ENCODE data around the gene CAAP1. TPM values are rescaled to one million over a fixed set of nuclear protein-coding genes. Genes with fewer than 3 reads are reported as not detected.

The CAAP1 gene
- total and polyA plus RNA-seq, 10 of the 15 experiments (the other 5 are each of a cell fraction or from before 2014, with no cell fraction given), result 11.0 to 27.5 (median 20.5) TPM

- TF ChIP-seq WRNIP1 (IDR thresholded peaks at IDR 0.05; ENCODE audit: borderline replicate concordance, low read depth, low read length), result 0 out of 2 replicates have a peak, but pooled peaks have one; percentile 81
- TF ChIP-seq YY1 (IDR thresholded peaks at IDR 0.05; ENCODE audit: low read depth, low read length), result peak; percentile 88
- TF ChIP-seq RELB (IDR thresholded peaks at IDR 0.05; ENCODE audit: low read depth), result peak; percentile 94
- no peak for TF ChIP-seq BCLAF1 (IDR thresholded peaks at IDR 0.05)
- TF ChIP-seq BRCA1 (IDR thresholded peaks at IDR 0.05; ENCODE audit: low read depth, low read length), result no peak
- peak; percentile 96 for TF ChIP-seq ELK1 (IDR thresholded peaks at IDR 0.05; ENCODE audit: low read depth, low read length)
- no peak for TF ChIP-seq JUND (IDR thresholded peaks at IDR 0.05; ENCODE audit: low read depth, low read length)
- no peak for TF ChIP-seq SUZ12 (IDR thresholded peaks at IDR 0.05; ENCODE audit: unreplicated experiment)
- TF ChIP-seq BHLHE40 (IDR thresholded peaks at IDR 0.05; ENCODE audit: borderline replicate concordance in 1 of 2, low read depth in 2 of 2, low read length in 1 of 2), result peak; percentile 65 to 75; a peak in 3 of 4 replicates
- no peak for TF ChIP-seq MEF2B (IDR thresholded peaks at IDR 0.05; ENCODE audit: partially characterized antibody, poor library complexity, severe bottlenecking)
- TF ChIP-seq POU2F2 (IDR thresholded peaks at IDR 0.05; ENCODE audit: borderline replicate concordance, low read depth, low read length), result peak; percentile 81
- peak; percentile 74 for TF ChIP-seq RUNX3 (IDR thresholded peaks at IDR 0.05; ENCODE audit: low read length)
- peak; percentile 66; the same call in 1 of the 2 replicates for TF ChIP-seq IRF4 (IDR thresholded peaks at IDR 0.05; ENCODE audit: low read depth, low read length)
- no peak for TF ChIP-seq SMAD1 (IDR thresholded peaks at IDR 0.05; ENCODE audit: low read depth, partially characterized antibody)
- no peak for TF ChIP-seq ZNF592 (IDR thresholded peaks at IDR 0.05)
- TF ChIP-seq CBX3 (IDR thresholded peaks at IDR 0.05; ENCODE audit: borderline replicate concordance, low read depth), result no peak
- peak; percentile 16; the same call in 1 of the 2 replicates for TF ChIP-seq SMC3 (IDR thresholded peaks at IDR 0.05; ENCODE audit: borderline replicate concordance, low read length)
- no peak for TF ChIP-seq YBX1 (IDR thresholded peaks at IDR 0.05)
- TF ChIP-seq SPI1 (IDR thresholded peaks at IDR 0.05; ENCODE audit: borderline replicate concordance, insufficient read depth, low read depth, low read length), result peak; percentile 66; the same call in 1 of the 2 replicates
- peak; percentile 76; the same call in 1 of the 2 replicates for TF ChIP-seq EED (IDR thresholded peaks at IDR 0.05; ENCODE audit: low read depth)
These were observed at the start of gene CAAP1 (continued) for GRCh38 chr9:26892251-26893029.
